Measurements from ENCODE around the gene MLF1.
A peak's percentile ranks its signal among the peaks of the same experiment; 100 is the strongest.

The MLF1 gene

DNA sequence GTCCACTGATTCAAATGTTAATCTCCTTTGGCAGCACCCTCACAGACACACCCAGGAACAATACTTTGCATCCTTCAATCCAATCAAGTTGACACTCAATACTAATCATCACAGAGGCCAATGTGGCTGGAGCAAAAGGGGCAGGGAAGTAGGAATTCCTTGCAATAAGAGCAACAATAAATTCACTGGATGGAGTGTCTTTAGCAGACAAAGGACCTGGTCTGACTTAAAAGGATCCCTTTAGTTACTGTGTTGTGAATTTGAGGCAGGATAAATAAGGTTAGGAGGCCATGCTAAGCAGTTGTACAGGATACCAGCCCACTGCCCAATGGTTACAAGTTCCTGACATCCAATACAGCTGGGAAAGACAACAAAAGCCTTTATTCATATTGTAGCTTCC, 61.0 kb downstream of the MLF1 start:
- Mint-ChIP-seq H3K27me3 (peaks cover 9% of the 10 kb centered on the region), H3K4me3 (no peak overlapping the region)

DNA sequence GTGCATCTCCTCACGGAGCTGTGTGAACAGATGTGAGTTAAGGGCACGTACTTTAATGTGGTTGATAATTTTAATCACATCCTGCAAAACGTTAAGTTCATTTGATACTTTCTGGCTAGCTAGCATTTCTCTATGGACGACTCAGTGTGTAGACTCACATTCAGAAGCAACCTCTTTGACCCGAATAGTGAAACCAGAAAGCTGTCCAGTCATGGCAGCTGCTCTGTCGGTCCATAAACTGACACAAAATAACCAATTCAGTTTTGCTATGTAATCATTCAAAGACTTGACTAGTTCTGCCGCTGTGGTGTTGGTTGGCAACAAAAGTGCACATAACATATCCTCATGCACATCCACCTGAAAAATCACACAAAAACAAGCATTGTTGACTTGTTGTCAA, 69.7 kb downstream of the MLF1 start:
- H3K27ac Mint-ChIP-seq: no peak overlapping the region

More for the DNA sequence above, 61.0 kb downstream of the MLF1 start:
- intact Hi-C loops (cut with micrococcal nuclease): no loop called here
- Mint-ChIP-seq H3K36me3 (ENCODE audit: low read depth) (no peaks in the 10 kb centered on the region), H3K27ac (no peak overlapping the region), H3K9me3 (peaks cover 17% of the 10 kb centered on the region), H3K4me1 (ENCODE audit: low read depth) (no peaks in the 10 kb centered on the region)

DNA sequence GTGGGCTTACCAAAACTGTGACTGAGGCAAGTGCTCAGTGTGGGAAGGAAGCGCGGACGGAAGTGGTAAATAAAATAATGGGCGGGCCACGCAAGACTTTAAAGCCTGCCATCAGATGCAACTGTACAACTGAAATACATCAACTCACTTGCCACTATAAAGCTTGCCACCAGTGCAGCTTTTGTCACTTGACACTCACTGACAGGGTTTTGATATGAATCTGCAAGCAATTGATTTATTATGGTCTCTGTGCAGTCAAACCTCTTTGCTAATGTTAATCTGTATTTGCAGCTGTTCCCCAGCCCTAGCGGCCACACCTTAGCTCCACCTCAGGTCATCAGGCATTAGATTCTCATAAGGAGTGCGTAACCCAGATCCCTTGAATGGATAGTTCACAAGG, 71.0 kb downstream of the MLF1 start:
- Mint-ChIP-seq H3K27ac (no peak overlapping the region), H3K27me3 (no peaks in the 10 kb centered on the region), H3K9me3 (no peaks in the 10 kb centered on the region), H3K36me3 (ENCODE audit: low read depth) (peaks cover 7% of the 10 kb centered on the region), H3K4me1 (ENCODE audit: low read depth) (peaks cover 14% of the 10 kb centered on the region), H3K4me3 (no peak overlapping the region)
- intact Hi-C loops (cut with micrococcal nuclease): no loop called here

More for the DNA sequence above, 69.7 kb downstream of the MLF1 start:
- no peak overlapping the region for H3K4me3 Mint-ChIP-seq
- peaks cover 8% of the 10 kb centered on the region for H3K9me3 Mint-ChIP-seq
- H3K4me1 Mint-ChIP-seq (ENCODE audit: low read depth): peaks cover 8% of the 10 kb centered on the region
- H3K27me3 Mint-ChIP-seq: no peaks in the 10 kb centered on the region
- H3K36me3 Mint-ChIP-seq (ENCODE audit: low read depth): no peaks in the 10 kb centered on the region
- intact Hi-C loops (cut with micrococcal nuclease): no loop called here

DNA sequence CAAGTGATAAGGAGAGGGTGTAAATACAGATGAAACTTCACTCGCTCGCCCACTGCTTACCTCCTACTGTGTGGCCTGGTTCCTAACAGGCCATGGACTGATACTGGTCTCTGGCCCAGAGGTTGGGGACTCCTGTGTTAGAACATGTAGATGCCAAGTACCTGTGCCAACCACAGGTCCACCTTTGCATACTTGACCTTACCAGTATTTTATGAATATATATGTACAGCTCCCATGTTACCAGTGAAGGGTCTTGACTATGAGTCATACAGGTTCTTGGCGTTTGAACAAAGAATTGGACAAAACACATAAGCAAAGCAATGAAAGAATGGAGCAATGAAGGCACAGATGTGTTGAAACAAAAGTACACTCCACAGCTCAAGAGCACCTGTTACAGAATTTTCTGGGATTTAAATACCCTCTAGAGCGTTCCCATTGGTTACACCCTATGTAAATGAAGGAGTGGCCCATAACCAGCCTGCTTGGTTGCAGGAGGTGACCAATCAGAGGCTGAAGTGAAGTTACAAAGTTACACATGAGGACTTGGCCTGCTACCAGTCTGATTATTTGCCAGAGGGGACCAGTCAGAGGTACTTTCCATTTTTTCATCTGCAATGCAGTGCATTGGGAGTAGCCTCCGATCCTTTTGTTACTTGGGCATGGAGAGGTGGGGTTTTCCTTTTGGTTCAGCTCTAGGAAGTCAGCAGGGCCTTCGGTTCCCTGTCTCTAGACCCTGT, 71.6 kb downstream of the MLF1 start:
- intact Hi-C loops (cut with micrococcal nuclease): no loop called here
- H3K36me3 Mint-ChIP-seq (ENCODE audit: low read depth): peaks cover 11% of the 10 kb centered on the region
- no peak overlapping the region for H3K4me3 Mint-ChIP-seq
- H3K9me3 Mint-ChIP-seq: no peaks in the 10 kb centered on the region
- no peak overlapping the region for H3K27ac Mint-ChIP-seq
- peaks cover 14% of the 10 kb centered on the region for H3K4me1 Mint-ChIP-seq (ENCODE audit: low read depth)
- no peaks in the 10 kb centered on the region for H3K27me3 Mint-ChIP-seq

DNA sequence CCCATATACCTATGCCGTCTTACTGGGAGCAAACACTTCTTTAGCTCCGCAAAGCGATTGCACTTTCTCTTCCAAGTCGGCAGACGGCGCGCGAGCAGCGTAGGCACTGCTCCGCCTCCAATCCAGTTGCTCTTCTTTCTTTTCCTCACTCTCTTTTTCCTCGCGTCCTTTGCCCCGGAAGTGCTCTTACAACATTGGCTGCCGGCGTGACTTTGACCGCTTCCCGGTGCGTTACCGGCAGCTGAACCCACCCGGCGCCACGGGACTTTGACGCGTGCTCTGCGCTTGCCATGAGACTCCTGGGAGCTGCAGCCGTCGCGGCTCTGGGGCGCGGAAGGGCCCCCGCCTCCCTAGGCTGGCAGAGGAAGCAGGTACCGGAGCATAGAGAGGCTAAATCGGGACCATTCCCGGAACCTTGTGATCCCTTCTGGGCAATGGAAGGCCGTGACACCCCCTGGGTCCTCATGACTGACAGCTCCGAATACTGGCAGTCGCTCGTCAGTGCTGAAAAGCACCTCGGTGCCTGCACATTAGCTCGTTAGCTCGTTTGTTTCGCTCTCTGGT, 73.4 kb downstream of the MLF1 start, which contains the start of gene GFM1:
TSS of gene GFM1 (plus strand) at position 183 of the 564 bp plus-strand sequence. CDS start at position 291, 108 bp downstream.
- Mint-ChIP-seq H3K27me3 (no peaks in the 10 kb centered on the region), H3K36me3 (ENCODE audit: low read depth) (peaks cover 29% of the 10 kb centered on the region), H3K4me3 (peak within 1 kb of the TSS; percentile 87), H3K9me3 (no peaks in the 10 kb centered on the region), H3K27ac (peak within 1 kb of the TSS; percentile 83), H3K4me1 (ENCODE audit: low read depth) (peaks cover 14% of the 10 kb centered on the region)
- intact Hi-C loops (cut with micrococcal nuclease): no loop called here

DNA sequence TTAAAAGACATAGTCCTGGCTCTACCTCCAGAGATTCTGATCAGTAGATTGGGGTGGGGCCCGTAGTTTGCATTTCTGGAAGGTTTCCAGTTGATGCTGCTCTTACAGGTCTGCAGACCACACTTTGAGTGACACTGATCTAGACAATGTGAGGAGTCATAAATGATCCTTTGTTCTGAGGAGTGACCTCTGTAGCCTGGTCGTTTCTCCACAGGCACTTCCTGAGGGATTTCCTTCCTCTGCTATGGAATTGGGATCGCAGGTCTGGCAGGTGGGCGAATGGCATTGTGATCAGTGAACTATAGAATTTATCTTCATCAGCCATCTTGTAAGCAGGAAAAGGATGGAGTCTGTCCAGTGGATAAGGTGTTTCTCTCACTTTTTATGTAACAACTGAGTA, 78.8 kb downstream of the MLF1 start:
- Mint-ChIP-seq H3K27me3 (no peaks in the 10 kb centered on the region), H3K4me1 (ENCODE audit: low read depth) (peaks cover 14% of the 10 kb centered on the region), H3K36me3 (ENCODE audit: low read depth) (peaks cover 74% of the 10 kb centered on the region), H3K27ac (no peak overlapping the region), H3K9me3 (no peaks in the 10 kb centered on the region), H3K4me3 (no peak overlapping the region)
- intact Hi-C loops (cut with micrococcal nuclease): loop anchor here (10.0 kb wide), 2 partner anchors 105 to 615 kb away; no protein-coding TSS in a partner anchor

DNA sequence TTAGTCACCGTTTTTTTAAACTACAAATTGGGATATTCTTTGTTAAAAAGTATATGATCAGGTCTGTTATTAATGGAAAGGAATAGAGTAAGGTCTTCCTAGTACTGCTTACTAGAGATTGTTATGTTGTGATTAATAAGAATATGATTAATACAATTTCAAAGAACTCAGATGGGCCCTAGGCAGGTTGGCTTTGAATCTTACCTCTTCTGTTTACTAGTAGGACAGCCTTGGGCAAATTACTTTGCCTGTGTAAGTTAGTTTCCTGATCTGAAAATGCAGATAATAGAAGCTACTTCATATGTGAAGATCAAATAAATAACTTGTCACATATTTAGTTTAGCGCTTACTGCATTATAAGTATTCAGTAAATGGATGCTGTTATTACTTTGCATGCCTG, 80.2 kb downstream of the MLF1 start:
- Mint-ChIP-seq H3K36me3 (ENCODE audit: low read depth) (peaks cover 85% of the 10 kb centered on the region), H3K4me1 (ENCODE audit: low read depth) (peaks cover under 1% of the 10 kb centered on the region), H3K27ac (no peak overlapping the region), H3K27me3 (no peaks in the 10 kb centered on the region), H3K9me3 (no peaks in the 10 kb centered on the region), H3K4me3 (no peak overlapping the region)
- intact Hi-C loops (cut with micrococcal nuclease): loop anchor here (10.0 kb wide), 2 partner anchors 106 to 614 kb away; no protein-coding TSS in a partner anchor

DNA sequence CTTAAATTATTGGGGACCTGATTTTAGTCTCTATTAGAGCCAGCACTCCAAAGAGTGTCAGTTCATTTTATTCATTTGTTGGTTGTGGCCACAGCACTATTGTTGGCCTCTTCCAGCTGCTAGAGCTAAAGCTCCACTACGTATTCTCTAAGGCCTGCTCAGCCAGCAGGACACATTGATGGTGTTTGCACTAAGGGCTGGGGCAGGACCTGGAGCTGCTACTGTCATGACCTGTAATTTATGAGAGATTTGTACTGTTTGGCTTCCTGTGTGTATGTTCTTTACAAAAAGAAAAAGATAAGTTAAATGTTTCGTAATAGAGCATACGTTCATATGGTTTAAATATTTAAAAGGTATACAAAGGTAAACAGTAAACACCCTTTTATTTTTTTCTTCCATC, 81.5 kb downstream of the MLF1 start:
- H3K27ac Mint-ChIP-seq: no peak overlapping the region
- H3K36me3 Mint-ChIP-seq (ENCODE audit: low read depth): peaks cover 90% of the 10 kb centered on the region
- H3K27me3 Mint-ChIP-seq: no peaks in the 10 kb centered on the region
- intact Hi-C loops (cut with micrococcal nuclease): loop anchor here (10.0 kb wide), 2 partner anchors 108 to 612 kb away; no protein-coding TSS in a partner anchor
- H3K4me1 Mint-ChIP-seq (ENCODE audit: low read depth): no peaks in the 10 kb centered on the region
- no peaks in the 10 kb centered on the region for H3K9me3 Mint-ChIP-seq
- H3K4me3 Mint-ChIP-seq: no peak overlapping the region
